HFFc6 (cell line): ENCODE results near the gene TMEM151B. TPM values are rescaled to one million over a fixed set of nuclear protein-coding genes. Genes with fewer than 3 reads are reported as not detected.
A peak's percentile ranks its signal among the peaks of the same experiment; 100 is the strongest.

ENCODE experiments used
- DNase-seq: peaks from one replicate; pipeline ENCODE4 v3.0.0-alpha.2; 2018
- H3K27ac Mint-ChIP-seq: 2 replicates; pipeline ENCODE4 v1.8.0; 2020; ENCODE audit warnings: mild to moderate bottlenecking, mixed read lengths
- H3K27me3 Mint-ChIP-seq: 2 replicates; pipeline ENCODE4 v1.8.0; 2021; ENCODE audit warnings: mild to moderate bottlenecking, moderate library complexity, mixed read lengths; ENCODE audit not compliant: insufficient read depth
- H3K36me3 Mint-ChIP-seq: 2 replicates; pipeline ENCODE4 v1.8.0; 2021; ENCODE audit warnings: low read depth, mixed read lengths
- H3K4me1 Mint-ChIP-seq: 2 replicates; pipeline ENCODE4 v1.8.0; 2020; ENCODE audit warnings: low read depth, mixed read lengths
- H3K4me3 Mint-ChIP-seq: 2 replicates; pipeline ENCODE4 v1.8.0; 2020; ENCODE audit warnings: mild to moderate bottlenecking, moderate library complexity, mixed read lengths
- H3K9me3 Mint-ChIP-seq: 2 replicates; pipeline ENCODE4 v1.8.0; 2020; ENCODE audit warnings: mild to moderate bottlenecking, mixed read lengths
- total RNA-seq, 6 experiments: library from RNA; stranded (reverse); fragmentation: NEBNext Ultra II Directional; extraction: Animal tissue kit (Norgen Biotek cat#: 25700); gene quantifications; 2 replicates in 1 of 6; 3 replicates in 5 of 6; pipeline ENCODE4 v1.2.3, GENCODE V29; 2021
- TF ChIP-seq, protein P1 (sequence below): fragments of 200-600 bp; sonication (generic); IDR thresholded peaks from 2 replicates; pipeline ENCODE4 v1.5.0; 2021; ENCODE audit warnings: antibody characterized with exemption, mild to moderate bottlenecking

The TMEM151B gene
- total RNA-seq, 6 experiments from 2014 or later = not detected

DNA sequence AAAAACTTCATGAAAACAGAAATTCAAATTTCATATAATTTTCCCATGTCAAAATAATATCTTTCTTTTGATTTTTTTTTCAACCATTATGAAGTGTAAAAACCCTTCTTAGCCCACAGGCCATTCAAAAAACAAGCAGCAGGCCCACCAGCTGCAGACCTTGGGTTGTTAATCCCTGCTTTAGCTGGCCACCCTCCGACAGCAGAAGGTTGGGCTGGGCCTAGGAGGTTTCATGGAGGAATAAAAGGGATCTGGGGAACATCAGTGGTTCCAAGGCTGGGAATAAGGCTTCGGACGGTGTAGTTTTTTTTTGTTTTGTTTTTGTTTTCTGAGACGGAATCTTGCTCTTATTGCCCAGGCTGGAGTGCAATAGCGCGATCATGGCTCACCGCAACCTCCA lies 26.9 kb upstream of the TMEM151B start:
- Mint-ChIP-seq H3K27ac (no peak overlapping the region), H3K9me3 (peaks cover 12% of the 10 kb centered on the region), H3K4me3 (no peak overlapping the region), H3K36me3 (peaks cover 16% of the 10 kb centered on the region), H3K27me3 (peaks cover 9% of the 10 kb centered on the region), H3K4me1 (peaks cover 16% of the 10 kb centered on the region)
- no peak for DNase-seq
- TF ChIP-seq, protein P1, sequence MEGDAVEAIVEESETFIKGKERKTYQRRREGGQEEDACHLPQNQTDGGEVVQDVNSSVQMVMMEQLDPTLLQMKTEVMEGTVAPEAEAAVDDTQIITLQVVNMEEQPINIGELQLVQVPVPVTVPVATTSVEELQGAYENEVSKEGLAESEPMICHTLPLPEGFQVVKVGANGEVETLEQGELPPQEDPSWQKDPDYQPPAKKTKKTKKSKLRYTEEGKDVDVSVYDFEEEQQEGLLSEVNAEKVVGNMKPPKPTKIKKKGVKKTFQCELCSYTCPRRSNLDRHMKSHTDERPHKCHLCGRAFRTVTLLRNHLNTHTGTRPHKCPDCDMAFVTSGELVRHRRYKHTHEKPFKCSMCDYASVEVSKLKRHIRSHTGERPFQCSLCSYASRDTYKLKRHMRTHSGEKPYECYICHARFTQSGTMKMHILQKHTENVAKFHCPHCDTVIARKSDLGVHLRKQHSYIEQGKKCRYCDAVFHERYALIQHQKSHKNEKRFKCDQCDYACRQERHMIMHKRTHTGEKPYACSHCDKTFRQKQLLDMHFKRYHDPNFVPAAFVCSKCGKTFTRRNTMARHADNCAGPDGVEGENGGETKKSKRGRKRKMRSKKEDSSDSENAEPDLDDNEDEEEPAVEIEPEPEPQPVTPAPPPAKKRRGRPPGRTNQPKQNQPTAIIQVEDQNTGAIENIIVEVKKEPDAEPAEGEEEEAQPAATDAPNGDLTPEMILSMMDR = no peak

DNA sequence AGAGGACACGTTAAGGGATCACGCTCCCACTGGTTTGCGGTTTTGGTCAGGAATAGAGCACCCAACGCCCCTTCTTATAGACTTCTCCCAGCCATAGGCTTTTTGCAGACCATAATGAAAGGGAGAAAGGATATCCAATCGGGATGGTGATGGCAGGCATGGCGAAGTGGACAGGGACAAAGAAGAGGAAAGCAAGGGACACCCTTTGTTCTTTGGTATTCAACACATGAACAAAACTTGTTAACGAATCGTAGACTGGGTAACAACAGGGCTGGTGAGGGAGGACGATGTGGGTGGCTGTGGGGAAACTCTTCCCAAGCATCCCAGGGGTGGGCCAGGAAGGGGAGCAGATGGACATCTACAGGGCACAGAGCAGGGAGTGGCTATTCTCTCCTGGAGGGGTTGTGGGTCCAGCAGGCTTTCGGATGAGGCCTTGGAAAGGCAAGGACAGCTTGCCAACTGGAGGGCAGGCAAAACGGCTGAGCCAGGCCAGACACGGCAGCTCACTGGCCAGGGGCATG lies 24.8 kb upstream of the TMEM151B start:
- Mint-ChIP-seq H3K4me3 (peak overlapping the region; percentile 98), H3K36me3 (peaks cover 37% of the 10 kb centered on the region), H3K27me3 (peaks cover 14% of the 10 kb centered on the region), H3K4me1 (peaks cover 32% of the 10 kb centered on the region), H3K9me3 (peaks cover 12% of the 10 kb centered on the region), H3K27ac (peak overlapping the region; percentile 25)
- TF ChIP-seq, protein P1 = no peak
- no peak for DNase-seq

DNA sequence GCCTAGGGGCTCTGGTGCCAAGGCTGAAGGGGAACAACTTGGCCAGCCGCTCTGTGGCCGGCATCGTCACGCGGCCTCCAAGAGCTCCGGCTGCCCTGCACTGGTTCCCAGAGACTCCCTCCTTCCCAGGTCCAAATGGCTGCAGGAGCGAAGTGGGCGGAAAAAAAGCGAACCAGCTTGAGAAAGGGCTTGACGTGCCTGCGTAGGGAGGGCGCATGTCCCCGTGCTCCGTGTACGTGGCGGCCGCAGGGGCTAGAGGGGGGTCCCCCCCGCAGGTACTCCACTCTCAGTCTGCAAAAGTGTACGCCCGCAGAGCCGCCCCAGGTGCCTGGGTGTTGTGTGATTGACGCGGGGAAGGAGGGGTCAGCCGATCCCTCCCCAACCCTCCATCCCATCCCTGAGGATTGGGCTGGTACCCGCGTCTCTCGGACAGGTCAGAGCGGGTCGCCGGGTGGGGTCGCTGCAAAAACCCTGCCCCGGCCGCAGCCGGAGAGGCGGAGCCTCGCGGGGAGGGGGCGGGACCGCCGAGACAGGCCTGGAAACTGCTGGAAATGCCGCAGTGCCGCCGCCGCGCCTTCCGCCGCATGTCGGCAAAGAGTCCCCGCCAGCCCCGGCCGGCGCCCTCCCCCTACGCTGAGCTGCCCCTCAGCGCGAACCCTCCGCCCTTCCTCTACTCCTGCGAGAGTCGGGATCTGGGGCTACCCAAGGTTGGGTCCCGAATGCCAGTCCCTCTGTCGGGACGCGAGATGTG lies 24.2 kb upstream of the TMEM151B start:
- Mint-ChIP-seq H3K27ac (peak overlapping the region; percentile 98), H3K27me3 (peaks cover 15% of the 10 kb centered on the region), H3K36me3 (peaks cover 44% of the 10 kb centered on the region), H3K4me1 (peaks cover 39% of the 10 kb centered on the region), H3K9me3 (peaks cover 12% of the 10 kb centered on the region), H3K4me3 (peak overlapping the region; percentile 98)
- TF ChIP-seq, protein P1 = peak; percentile 57
- DNase-seq = peak; percentile 71

DNA sequence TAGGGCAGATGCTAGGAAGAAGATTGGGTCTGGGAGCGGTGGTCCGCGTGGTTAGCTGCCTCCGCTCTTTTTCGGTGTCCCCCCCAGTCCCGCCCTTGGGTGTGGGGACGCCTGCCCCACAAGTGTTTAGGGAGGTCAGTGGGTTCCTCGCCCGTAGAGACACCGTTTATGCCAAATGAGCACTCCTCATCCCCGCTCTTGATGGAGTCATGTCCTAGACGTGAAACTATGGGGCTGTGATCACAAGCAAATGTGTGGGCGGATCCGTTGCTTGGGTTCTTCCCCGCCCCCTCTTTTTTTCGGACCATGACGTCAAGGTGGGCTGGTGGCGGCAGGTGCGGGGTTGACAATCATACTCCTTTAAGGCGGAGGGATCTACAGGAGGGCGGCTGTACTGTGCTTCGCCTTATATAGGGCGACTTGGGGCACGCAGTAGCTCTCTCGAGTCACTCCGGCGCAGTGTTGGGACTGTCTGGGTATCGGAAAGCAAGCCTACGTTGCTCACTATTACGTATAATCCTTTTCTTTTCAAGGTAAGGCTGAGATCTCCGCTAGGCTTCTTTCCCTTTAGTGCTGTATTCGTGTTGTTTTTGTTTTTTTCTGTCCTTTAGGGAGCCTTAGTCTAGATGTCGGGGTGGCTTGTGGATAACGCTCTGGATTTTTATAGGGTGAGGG lies 23.4 kb upstream of the TMEM151B start, which contains the start of gene HSP90AB1:
HSP90AB1 (plus strand) TSS at position 439 of the 675 bp plus-strand sequence. CDS start 1,529 bp downstream, outside the sequence.
- peaks cover 46% of the 10 kb centered on the region for H3K4me1 Mint-ChIP-seq
- H3K27ac Mint-ChIP-seq = peak within 1 kb of the TSS; percentile 98
- peaks cover 51% of the 10 kb centered on the region for H3K36me3 Mint-ChIP-seq
- TF ChIP-seq, protein P1 = no peak
- peaks cover 12% of the 10 kb centered on the region for H3K9me3 Mint-ChIP-seq
- peaks cover 17% of the 10 kb centered on the region for H3K27me3 Mint-ChIP-seq
- DNase-seq = peak; percentile 98
- peak within 1 kb of the TSS; percentile 98 for H3K4me3 Mint-ChIP-seq

DNA sequence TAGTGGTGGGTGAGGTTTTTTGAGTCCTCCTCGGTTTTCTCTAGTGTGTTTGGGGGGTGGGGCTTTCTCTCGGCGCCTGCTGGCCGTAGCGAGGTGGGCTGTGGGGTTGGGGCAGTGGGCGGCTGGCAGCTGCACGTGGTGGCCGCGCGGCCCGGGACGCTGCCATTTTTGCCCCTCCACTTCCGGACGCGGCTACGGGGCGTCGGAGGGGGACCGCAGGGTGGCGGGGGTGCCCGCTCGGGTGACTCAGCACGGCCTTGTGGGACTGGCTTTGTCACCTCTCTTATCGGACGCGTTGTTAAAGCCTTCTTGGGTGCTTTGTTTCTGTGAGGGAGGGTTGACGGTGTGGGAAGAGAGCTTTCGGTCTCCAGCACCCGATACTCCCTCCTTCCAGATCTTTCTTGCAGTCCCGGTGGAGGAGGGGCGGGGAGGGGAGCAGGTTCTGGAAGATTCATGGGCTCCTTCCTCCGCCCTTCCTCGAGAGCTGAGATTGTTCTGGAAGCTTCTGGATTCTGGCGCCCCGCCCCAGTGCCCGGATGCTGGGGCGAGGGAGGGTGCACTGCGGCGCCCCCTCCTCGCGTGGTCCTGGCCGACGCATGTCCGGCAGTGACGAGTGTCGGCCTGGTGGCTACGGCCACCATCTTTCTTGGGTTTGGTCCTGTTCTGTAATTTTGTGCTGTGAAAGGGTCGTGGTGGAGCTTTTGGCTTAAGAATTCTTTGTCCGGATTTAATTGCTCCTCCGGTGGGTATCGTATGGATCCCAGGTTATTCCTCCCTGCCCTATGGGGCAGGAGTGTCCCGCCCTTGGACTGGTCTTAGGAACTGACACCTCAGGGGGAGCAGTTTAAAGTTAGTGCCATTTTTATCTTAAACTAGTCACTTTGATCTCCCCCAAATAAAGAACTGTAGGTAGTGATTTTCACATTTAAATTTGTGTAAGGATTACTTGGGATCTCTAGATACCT lies 22.6 kb upstream of the TMEM151B start:
- Mint-ChIP-seq H3K27me3 (peaks cover 16% of the 10 kb centered on the region), H3K27ac (peak overlapping the region; percentile 98), H3K4me3 (peak overlapping the region; percentile 98), H3K4me1 (peaks cover 51% of the 10 kb centered on the region), H3K36me3 (peaks cover 59% of the 10 kb centered on the region), H3K9me3 (peaks cover 12% of the 10 kb centered on the region)
- TF ChIP-seq, protein P1 = no peak; the same call in 1 of the 2 replicates
- DNase-seq = peak; percentile 58
